Endothelial cell of umbilical vein (primary cell): ENCODE results near the gene CAMKMT. TPM values are rescaled to one million over a fixed set of nuclear protein-coding genes. Genes with fewer than 3 reads are reported as not detected.

ENCODE experiments used
- BruUV-seq: library from RNA; stranded (reverse); fragments of 400-500 nt; replicated peaks from 2 replicates; lab custom pipeline; 2021; lab: Mats Ljungman, UMichigan
- CTCF ChIA-PET: fragments of 300-600, 350-600 bp; sonication (Branson Sonifier 250); formaldehyde crosslinking; loops from one replicate; lab custom pipeline; 2021; ENCODE audit warnings: antibody characterized with exemption, inconsistent platforms; lab: Charles Lee
- POLR2A ChIA-PET: fragments of 300-600, 350-600 bp; sonication (Branson Sonifier 250); formaldehyde crosslinking; loops from one replicate; lab custom pipeline; 2021; ENCODE audit warnings: antibody characterized with exemption, inconsistent platforms; lab: Charles Lee
- DNase-seq: peaks from one replicate; pipeline ENCODE4 v3.0.0-alpha.2; 2011; ENCODE audit warnings: low read depth, low spot score
- FAIRE-seq: peaks from 2 replicates; lab custom pipeline; 2011; peaks lifted over from hg19 to GRCh38; lab: Jason Lieb, UNC
- H2AFZ ChIP-seq: 2 replicates; pipeline ENCODE4 v1.6.0; 2012; ENCODE audit warnings: low read depth, low read length, control low read depth, inconsistent platforms
- H3K27ac ChIP-seq: 2 replicates; pipeline ENCODE4 v1.5.1; 2011; ENCODE audit warnings: low read depth, mild to moderate bottlenecking, control low read depth, low read length, moderate library complexity; ENCODE audit not compliant: insufficient read depth
- H3K27me3 ChIP-seq, 2 experiments: 2 replicates each; pipeline versions ENCODE4 v1.6.0 to v1.6.1; 2011; ENCODE audit warnings: low read length in 2 of 2, mixed read lengths in 1 of 2; ENCODE audit not compliant: control insufficient read depth in 2 of 2, insufficient read depth in 2 of 2
- H3K36me3 ChIP-seq, 2 experiments: 2 replicates in 1 of 2; 3 replicates in 1 of 2; pipeline ENCODE4 v1.5.1; 2011; ENCODE audit warnings: low read length in 2 of 2, mild to moderate bottlenecking in 1 of 2, moderate library complexity in 1 of 2; ENCODE audit not compliant: control insufficient read depth in 2 of 2, insufficient read depth in 2 of 2; ENCODE audit errors: extremely low read depth in 1 of 2
- H3K4me1 ChIP-seq: 3 replicates; pipeline ENCODE4 v1.5.1; 2011; ENCODE audit warnings: mild to moderate bottlenecking, low read length; ENCODE audit not compliant: control insufficient read depth, insufficient read depth; ENCODE audit errors: extremely low read depth
- H3K4me2 ChIP-seq: 2 replicates; pipeline ENCODE4 v1.6.1; 2011; ENCODE audit warnings: low read length, control low read depth, mixed read lengths; ENCODE audit not compliant: insufficient read depth
- H3K4me3 ChIP-seq, 3 experiments: fragments of 200-600 bp in 1 of 3; sonication (generic), shearing (Covaris generic) in 1 of 3; replicated peaks in 1 of 3; 2 replicates each; pipeline ENCODE4 v1.5.1; 2011 to 2016; ENCODE audit warnings: control low read depth in 3 of 3, low read length in 3 of 3, mild to moderate bottlenecking in 2 of 3, inconsistent platforms in 1 of 3, low read depth in 1 of 3, moderate library complexity in 1 of 3; ENCODE audit not compliant: insufficient read depth in 1 of 3
- H3K79me2 ChIP-seq: 2 replicates; pipeline ENCODE4 v1.6.0; 2012; ENCODE audit warnings: low read length, inconsistent platforms; ENCODE audit not compliant: control insufficient read depth, insufficient read depth
- H3K9ac ChIP-seq: replicated peaks from 2 replicates; pipeline ENCODE3; 2011; ENCODE audit warnings: low read length, control low read depth; ENCODE audit not compliant: insufficient read depth; ENCODE audit errors: extremely low read depth
- H3K9me1 ChIP-seq: replicated peaks from 3 replicates; pipeline ENCODE4 v1.6.0; 2011; ENCODE audit warnings: mild to moderate bottlenecking, low read length; ENCODE audit not compliant: control insufficient read depth, insufficient read depth; ENCODE audit errors: extremely low read depth
- H3K9me3 ChIP-seq: replicated peaks from 2 replicates; pipeline ENCODE4 v1.5.1; 2012; ENCODE audit warnings: low read length, inconsistent platforms; ENCODE audit not compliant: control insufficient read depth, insufficient read depth
- H4K20me1 ChIP-seq: replicated peaks from 2 replicates; pipeline ENCODE3; 2011; ENCODE audit warnings: mild to moderate bottlenecking, low read length; ENCODE audit not compliant: control insufficient read depth, insufficient read depth; ENCODE audit errors: extremely low read depth
- CTCF ChIP-seq, 2 donors: IDR thresholded peaks; 1 replicate in 1 of 2; 2 replicates in 1 of 2; pipeline ENCODE4 v1.5.1; 2011; ENCODE audit warnings: low read length in 2 of 2, mild to moderate bottlenecking in 2 of 2, moderate library complexity in 2 of 2, control low read depth in 1 of 2, inconsistent platforms in 1 of 2, low read depth in 1 of 2; ENCODE audit not compliant: insufficient read depth in 1 of 2; ENCODE audit errors: extremely low read depth in 1 of 2
- EZH2 ChIP-seq: IDR thresholded peaks from 2 replicates; pipeline ENCODE4 v1.6.1; 2012; ENCODE audit warnings: borderline replicate concordance, low read depth, mild to moderate bottlenecking, moderate library complexity, low read length, inconsistent platforms; ENCODE audit not compliant: severe bottlenecking
- FOS ChIP-seq: IDR thresholded peaks from 2 replicates; pipeline ENCODE4 v1.6.1; 2011; ENCODE audit warnings: mild to moderate bottlenecking, low read length, moderate library complexity, borderline replicate concordance; ENCODE audit not compliant: insufficient read depth
- GATA2 ChIP-seq: IDR thresholded peaks from 2 replicates; pipeline ENCODE4 v1.7.0; 2011; ENCODE audit warnings: low read depth, mild to moderate bottlenecking, moderate library complexity, mixed read lengths, low read length; ENCODE audit not compliant: insufficient read length, insufficient read depth
- JUN ChIP-seq: IDR thresholded peaks from 2 replicates; pipeline ENCODE4 v1.6.1; 2011; ENCODE audit warnings: borderline replicate concordance, low read depth; ENCODE audit not compliant: insufficient read length, insufficient read depth
- MAX ChIP-seq: IDR thresholded peaks from 2 replicates; pipeline ENCODE4 v1.6.1; 2011; ENCODE audit not compliant: insufficient read depth, insufficient read length
- MYC ChIP-seq: IDR thresholded peaks from one replicate; pipeline ENCODE4 v1.6.1; 2011; ENCODE audit warnings: mild to moderate bottlenecking, low read depth, low read length
- POLR2A ChIP-seq: IDR thresholded peaks from 2 replicates; pipeline ENCODE4 v1.6.1; 2012; ENCODE audit warnings: low read depth, mild to moderate bottlenecking, control low read depth, low read length
- POLR2AphosphoS5 ChIP-seq: IDR thresholded peaks from 2 replicates; pipeline ENCODE4 v1.6.1; 2012; ENCODE audit warnings: low read depth, mild to moderate bottlenecking, control low read depth, low read length, moderate library complexity; ENCODE audit not compliant: insufficient read depth
- dilution Hi-C: fragments of 300-500 bp; cut with MboI; formaldehyde crosslinking; loops from one replicate; pipeline ENCODE4 v1.15.0; 2019; ENCODE audit warnings: low sequenced_read_pairs; ENCODE audit not compliant: extremely low pct_ligation_motif_present
- intact Hi-C: fragments of 100-400 bp; cut with micrococcal nuclease; formaldehyde crosslinking; loops from one replicate; pipeline ENCODE4 v1.10.0; 2022
- polyA plus RNA-seq, 4 experiments: library from polyadenylated mRNA; depleted of rRNA in 3 of 4; stranded (reverse) in 3 of 4; unstranded in 1 of 4; fragments of >200 nt; gene quantifications; 2 replicates each; pipeline versions ENCODE4 v1.2.1 to v1.2.3, GENCODE V29; 2011 to 2012; ENCODE audit warnings: missing spikeins in 1 of 4
- total RNA-seq: library from RNA; stranded (reverse); gene quantifications from 2 replicates; pipeline ENCODE4 v1.2.3, GENCODE V29; 2021

The CAMKMT gene
- total and polyA plus RNA-seq, 2 donors (not counting 3 experiments of a cell fraction or from before 2014, with no cell fraction given): 4.1 to 10.7 TPM

- no peaks in the 10 kb centered on the region for H3K9me3 ChIP-seq
- TF ChIP-seq FOS (no peak), CTCF (IDR thresholded peaks at IDR 0.05; ENCODE audit: extremely low read depth in 1 of 2, insufficient read depth in 1 of 2, low read depth in 1 of 2, low read length in 2 of 2) (no peak), MYC (no peak), POLR2A (no peak), MAX (no peak), GATA2 (no peak), POLR2AphosphoS5 (no peak), JUN (no peak), EZH2 (no peak)
- H3K9me1 ChIP-seq: no peaks in the 10 kb centered on the region
- ChIA-PET POLR2A (no interaction called here), CTCF (interaction anchor here (1.0 to 2.2 kb wide), 2 partner anchors 9 to 46 kb away, joined by 3 to 7 read pairs; no protein-coding TSS in a partner anchor)
- intact Hi-C loops (no loop called here), dilution Hi-C loops (no loop called here)
- no peak overlapping the region for H2AFZ ChIP-seq
- no peaks in the 10 kb centered on the region for H3K79me2 ChIP-seq
- H4K20me1 ChIP-seq: no peaks in the 10 kb centered on the region
- no peaks in the 10 kb centered on the region for H3K27me3 ChIP-seq
- H3K27ac ChIP-seq: no peak overlapping the region
- H3K36me3 ChIP-seq: no peaks in the 10 kb centered on the region
- no peak overlapping the region for H3K4me3 ChIP-seq
- no TSS peak for BruUV-seq
- H3K4me1 ChIP-seq: no peaks in the 10 kb centered on the region
- DNase-seq (no peak), FAIRE-seq (no peak)
- no peak overlapping the region for H3K4me2 ChIP-seq
- H3K9ac ChIP-seq: no peak overlapping the region
These were observed 72.1 kb downstream of the CAMKMT start for GRCh38 chr2:44433895-44434294.
